Measurements from ENCODE around the gene NPEPL1. TPM values are rescaled to one million over a fixed set of nuclear protein-coding genes. Genes with fewer than 3 reads are reported as not detected.

NPEPL1 gene
- total RNA-seq, 4 donors from 2014 or later = 24.9 to 49.8 (median 27.9) TPM

DNA sequence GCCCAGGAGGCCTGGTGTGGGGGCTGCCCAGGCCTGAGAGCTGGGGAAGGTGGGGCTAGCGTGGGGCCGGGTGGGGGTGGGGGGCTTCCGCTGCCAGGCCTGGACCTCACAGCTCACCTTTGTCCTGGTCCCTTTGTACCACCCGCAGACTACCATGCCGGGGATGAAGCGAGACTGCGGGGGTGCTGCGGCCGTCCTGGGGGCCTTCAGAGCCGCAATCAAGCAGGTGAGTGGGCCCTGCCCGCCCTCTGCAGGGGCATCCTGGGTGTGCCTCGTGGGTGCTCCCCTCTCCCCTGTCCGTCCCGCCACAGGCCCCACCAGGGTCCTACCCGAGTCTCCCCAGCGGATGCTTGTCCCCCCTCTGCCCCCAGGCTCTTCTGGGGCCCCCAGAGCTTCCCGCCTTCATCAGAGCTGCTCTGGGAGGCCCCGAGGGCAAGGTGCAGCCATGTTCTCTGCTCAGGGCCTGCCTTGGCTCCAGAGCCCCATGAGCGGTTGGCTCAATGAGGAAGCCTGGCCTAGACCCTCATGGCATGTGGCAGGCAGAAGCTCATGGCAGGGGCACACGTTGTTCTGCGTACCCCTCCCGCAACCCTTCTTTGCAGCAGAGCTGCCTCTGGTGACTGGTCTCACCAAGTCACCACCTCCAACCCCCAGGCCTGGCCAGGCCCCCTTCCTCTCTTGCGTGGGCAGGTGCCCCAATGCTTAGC is 14.5 kb downstream of the NPEPL1 start:
- TF ChIP-seq, protein P1, sequence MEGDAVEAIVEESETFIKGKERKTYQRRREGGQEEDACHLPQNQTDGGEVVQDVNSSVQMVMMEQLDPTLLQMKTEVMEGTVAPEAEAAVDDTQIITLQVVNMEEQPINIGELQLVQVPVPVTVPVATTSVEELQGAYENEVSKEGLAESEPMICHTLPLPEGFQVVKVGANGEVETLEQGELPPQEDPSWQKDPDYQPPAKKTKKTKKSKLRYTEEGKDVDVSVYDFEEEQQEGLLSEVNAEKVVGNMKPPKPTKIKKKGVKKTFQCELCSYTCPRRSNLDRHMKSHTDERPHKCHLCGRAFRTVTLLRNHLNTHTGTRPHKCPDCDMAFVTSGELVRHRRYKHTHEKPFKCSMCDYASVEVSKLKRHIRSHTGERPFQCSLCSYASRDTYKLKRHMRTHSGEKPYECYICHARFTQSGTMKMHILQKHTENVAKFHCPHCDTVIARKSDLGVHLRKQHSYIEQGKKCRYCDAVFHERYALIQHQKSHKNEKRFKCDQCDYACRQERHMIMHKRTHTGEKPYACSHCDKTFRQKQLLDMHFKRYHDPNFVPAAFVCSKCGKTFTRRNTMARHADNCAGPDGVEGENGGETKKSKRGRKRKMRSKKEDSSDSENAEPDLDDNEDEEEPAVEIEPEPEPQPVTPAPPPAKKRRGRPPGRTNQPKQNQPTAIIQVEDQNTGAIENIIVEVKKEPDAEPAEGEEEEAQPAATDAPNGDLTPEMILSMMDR (IDR thresholded peaks at IDR 0.05) = no peak
- DNase-seq (ENCODE audit: low spot score) = no peak
- no peak for ATAC-seq (ENCODE audit: low FRiP score)

DNA sequence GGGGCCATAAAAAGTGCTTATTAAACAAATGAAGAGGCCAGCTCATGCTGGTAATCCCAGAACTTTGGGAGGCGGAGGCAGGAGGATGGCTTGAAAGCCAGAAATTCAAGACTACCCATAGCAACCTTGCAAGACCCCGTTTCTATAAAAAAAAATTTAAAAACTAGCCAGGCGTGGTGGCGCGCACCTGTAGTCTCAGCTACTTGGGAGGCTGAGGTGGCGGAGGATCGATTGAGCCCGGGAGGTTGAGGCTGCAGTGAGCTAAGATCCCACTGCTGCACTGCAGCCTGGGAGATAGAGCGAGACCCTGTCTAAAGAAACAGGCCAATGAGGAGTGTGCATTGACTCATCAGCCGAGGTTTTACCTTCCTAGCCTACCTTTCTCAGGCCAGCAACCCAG is 15.2 kb downstream of the NPEPL1 start:
- DNase-seq (ENCODE audit: low spot score) = no peak
- TF ChIP-seq, protein P1 (IDR thresholded peaks at IDR 0.05) = no peak
- ATAC-seq (ENCODE audit: low FRiP score) = no peak

DNA sequence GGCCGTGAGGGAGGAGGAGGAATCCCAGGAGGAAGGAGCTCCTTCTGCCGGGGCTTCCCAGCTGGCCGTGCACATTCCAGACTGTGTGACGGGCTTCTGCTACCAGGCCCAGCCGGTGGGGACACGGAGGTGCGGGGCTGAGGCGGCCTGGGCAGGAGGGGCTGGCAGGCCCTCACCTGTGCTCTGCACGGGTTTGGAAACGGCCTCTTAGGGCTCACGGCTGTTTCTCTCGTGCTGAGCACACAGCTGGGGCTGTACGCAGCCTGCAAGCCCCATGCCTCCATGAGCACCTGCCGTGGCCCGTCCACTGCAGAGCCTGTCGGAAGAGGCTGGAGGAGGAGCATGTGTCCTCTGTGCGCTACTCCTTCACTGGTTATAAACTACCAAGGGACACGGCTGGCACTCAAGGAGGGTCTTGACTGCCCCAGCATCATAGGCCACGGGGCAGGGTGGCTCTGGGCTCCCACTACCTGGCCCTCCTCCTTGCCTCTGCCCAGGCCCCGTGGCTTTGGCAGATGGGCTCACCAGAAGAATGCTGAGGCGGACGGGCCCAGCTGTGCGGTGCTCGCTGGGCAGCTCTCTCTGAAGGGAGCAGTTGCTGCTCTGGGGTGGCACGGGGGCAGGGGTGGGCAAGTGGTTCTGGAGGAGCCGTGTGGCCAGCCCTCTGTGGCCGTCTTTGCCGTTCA is 15.8 kb downstream of the NPEPL1 start:
- ATAC-seq (ENCODE audit: low FRiP score) (no peak), DNase-seq (ENCODE audit: low spot score) (no peak)
- TF ChIP-seq, protein P1 (IDR thresholded peaks at IDR 0.05) = no peak

DNA sequence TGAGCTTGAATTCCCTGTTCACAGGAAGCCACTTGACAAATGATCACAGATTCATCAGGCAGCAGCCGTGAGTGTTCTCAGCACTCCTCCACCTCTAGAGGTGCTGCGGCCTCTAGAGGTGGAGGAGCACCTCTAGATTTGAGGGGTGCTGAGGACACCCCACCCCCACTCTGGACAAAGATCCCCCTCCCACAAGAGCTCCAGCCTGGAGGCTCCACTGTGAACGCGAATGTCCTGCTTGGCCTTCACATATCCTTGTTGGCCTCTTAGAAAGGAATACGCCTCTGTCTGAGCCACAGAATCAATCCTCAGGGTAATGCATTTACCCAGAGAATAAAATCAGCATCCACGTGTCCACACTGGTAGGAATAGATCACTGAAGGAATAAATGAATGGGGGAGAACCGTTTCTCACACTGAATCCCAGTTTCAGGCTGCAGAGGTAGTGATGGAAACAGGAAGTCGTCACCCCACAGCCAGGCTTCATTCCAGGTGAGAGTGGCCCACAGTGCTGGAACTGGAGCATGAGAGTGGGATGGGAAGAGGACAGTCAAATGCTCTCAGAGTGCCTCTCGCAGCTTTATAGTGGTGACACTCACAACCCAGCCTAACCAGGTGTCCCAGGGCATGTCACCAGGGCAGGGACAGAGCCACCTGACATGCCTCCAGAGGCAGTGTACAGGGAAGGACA is 16.6 kb downstream of the NPEPL1 start:
- TF ChIP-seq, protein P1 (IDR thresholded peaks at IDR 0.05) = no peak
- ATAC-seq (ENCODE audit: low FRiP score) = no peak
- no peak for DNase-seq (ENCODE audit: low spot score)

DNA sequence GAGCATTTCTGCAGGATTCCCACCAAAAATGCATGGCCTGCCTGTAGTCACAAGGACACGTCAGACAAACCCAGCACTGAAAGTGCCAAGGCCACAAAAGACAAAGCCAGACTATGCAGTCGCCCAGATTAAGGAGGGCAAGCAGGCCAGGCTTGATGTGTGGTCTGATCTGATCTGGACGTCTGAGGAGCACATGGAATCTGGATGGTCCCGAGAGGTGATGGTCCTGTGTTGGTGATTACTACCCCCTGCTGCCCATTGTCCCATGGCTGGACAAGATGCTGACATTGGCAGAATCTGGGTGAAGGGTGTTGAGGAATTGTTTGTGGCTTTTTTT is 17.1 kb downstream of the NPEPL1 start:
- TF ChIP-seq, protein P1 (IDR thresholded peaks at IDR 0.05) = no peak
- no peak for DNase-seq (ENCODE audit: low spot score)
- ATAC-seq (ENCODE audit: low FRiP score) = no peak

DNA sequence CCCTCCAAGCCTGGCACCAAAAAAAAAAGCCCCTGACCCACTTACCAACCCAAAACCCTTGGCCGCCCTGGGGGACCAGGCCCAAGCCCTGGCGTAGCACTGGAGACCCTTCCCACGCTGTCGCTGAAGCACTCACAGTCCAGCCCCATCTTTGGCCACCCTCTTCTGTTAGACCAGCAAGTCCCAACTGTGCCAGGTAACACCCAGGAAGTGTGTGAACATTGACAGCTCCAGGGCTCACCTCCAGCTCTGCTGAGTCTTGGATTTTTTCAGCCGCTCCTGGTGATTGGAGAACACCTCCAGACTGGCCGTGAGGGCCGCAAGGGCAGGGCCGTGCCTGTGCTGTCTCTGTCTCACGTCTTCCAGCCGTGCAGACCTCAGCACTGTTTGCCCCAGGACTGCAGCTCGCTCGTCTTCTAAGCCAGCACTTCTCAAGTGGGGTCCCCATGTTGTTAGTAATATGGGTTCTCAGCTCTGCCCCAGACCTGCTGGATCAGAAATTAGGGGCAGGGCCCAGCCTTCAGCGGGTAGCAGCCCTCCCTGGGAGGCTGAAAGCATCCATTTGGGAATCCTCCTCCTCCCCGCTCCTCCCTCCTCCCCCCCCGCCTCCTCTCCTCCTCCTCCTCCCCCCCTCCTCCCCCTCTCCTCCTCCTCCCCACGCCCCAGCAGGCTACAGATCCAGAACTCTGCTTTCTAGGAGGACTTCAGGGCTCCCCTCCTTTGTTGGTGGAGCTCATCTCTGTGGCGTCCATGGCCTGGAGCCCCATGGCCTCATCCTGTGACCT is 18.1 kb downstream of the NPEPL1 start:
- DNase-seq (ENCODE audit: low spot score) (no peak), ATAC-seq (ENCODE audit: low FRiP score) (no peak)
- TF ChIP-seq, protein P1 (IDR thresholded peaks at IDR 0.05) = no peak
